B cell (primary cell): ENCODE results near the gene ERBB2. TPM values are rescaled to one million over a fixed set of nuclear protein-coding genes. Genes with fewer than 3 reads are reported as not detected.

Experiments
- ATAC-seq: fragments of 200-7000 bp; cut with Tn5 transposase; one replicate; pipeline ENCODE4 v1.10.0; 2021; ENCODE audit warnings: low read depth, mild to moderate bottlenecking, moderate number of reproducible peaks, moderate library complexity
- CTCF ChIA-PET: fragments of 350-600 bp; sonication (Branson Sonifier 250); formaldehyde crosslinking; loops from one replicate; lab custom pipeline; 2021; ENCODE audit warnings: antibody characterized with exemption, inconsistent platforms; lab: Charles Lee
- POLR2A ChIA-PET: fragments of 350-600 bp; sonication (Branson Sonifier 250); formaldehyde crosslinking; loops from one replicate; lab custom pipeline; 2021; ENCODE audit warnings: antibody characterized with exemption; lab: Charles Lee
- DNase-seq: peaks from one replicate; pipeline ENCODE4 v3.0.0; 2013
- H2AFZ ChIP-seq: 2 replicates; pipeline ENCODE4 v1.6.1; 2012; ENCODE audit warnings: mild to moderate bottlenecking, low read depth, low read length; ENCODE audit not compliant: insufficient read depth, poor library complexity, severe bottlenecking
- H3K27ac ChIP-seq, 2 donors: 1 replicate in 1 of 2; 2 replicates in 1 of 2; pipeline ENCODE4 v1.5.1; 2012 to 2013; ENCODE audit warnings: low read length in 2 of 2, mild to moderate bottlenecking in 2 of 2, moderate library complexity in 1 of 2
- H3K27me3 ChIP-seq, 4 experiments: fragments of 200-600 bp in 1 of 4; sonication (generic) in 1 of 4; replicated peaks in 1 of 4; 1 replicate in 2 of 4; 2 replicates in 2 of 4; pipeline versions ENCODE4 v1.6.1 to v1.7.0; 2013 to 2016; ENCODE audit warnings: low read length in 3 of 4, mild to moderate bottlenecking in 2 of 4, mixed read lengths in 1 of 4, moderate library complexity in 1 of 4; ENCODE audit not compliant: insufficient read depth in 4 of 4, control insufficient read depth in 3 of 4; ENCODE audit errors: control extremely low read depth in 1 of 4
- H3K36me3 ChIP-seq, 2 experiments: replicated peaks in 1 of 2; 1 replicate in 1 of 2; 2 replicates in 1 of 2; pipeline versions ENCODE4 v1.6.1 to v1.7.1; 2013; ENCODE audit warnings: low read length in 1 of 2; ENCODE audit not compliant: insufficient read depth in 2 of 2, control insufficient read depth in 1 of 2; ENCODE audit errors: control extremely low read depth in 1 of 2, extremely low read depth in 1 of 2
- H3K4me1 ChIP-seq, 2 donors: fragments of 200-600 bp in 1 of 2; sonication (generic) in 1 of 2; 1 replicate in 1 of 2; 2 replicates in 1 of 2; pipeline versions ENCODE4 v1.5.1 to v1.6.1; 2013 to 2017; ENCODE audit warnings: low read length in 2 of 2; ENCODE audit not compliant: control insufficient read depth in 2 of 2, insufficient read depth in 2 of 2
- H3K4me2 ChIP-seq: replicated peaks from 2 replicates; pipeline ENCODE3; 2012; ENCODE audit warnings: mild to moderate bottlenecking, low read depth, low read length; ENCODE audit not compliant: poor library complexity, severe bottlenecking
- H3K4me3 ChIP-seq, 5 experiments: fragments of 200-600 bp in 1 of 5; sonication (generic) in 1 of 5; 1 replicate in 3 of 5; 2 replicates in 2 of 5; pipeline versions ENCODE4 v1.5.1 to v1.7.0; 2011 to 2016; ENCODE audit warnings: low read length in 4 of 5, mild to moderate bottlenecking in 4 of 5, low read depth in 2 of 5, control low read depth in 1 of 5, moderate library complexity in 1 of 5; ENCODE audit not compliant: insufficient read depth in 1 of 5; ENCODE audit errors: control extremely low read depth in 1 of 5, extremely low read depth in 1 of 5
- H3K79me2 ChIP-seq: fragments of 200-600 bp; sonication (generic); one replicate; pipeline ENCODE4 v1.6.0; 2016; ENCODE audit warnings: low read length; ENCODE audit not compliant: control insufficient read depth, insufficient read depth
- H3K9ac ChIP-seq: fragments of 200-600 bp; sonication (generic); 2 replicates; pipeline ENCODE4 v1.6.1; 2017; ENCODE audit warnings: mild to moderate bottlenecking, low read length, moderate library complexity
- H3K9me3 ChIP-seq, 3 donors: one replicate each; pipeline versions ENCODE4 v1.6.1 to v1.7.1; 2013; ENCODE audit warnings: low read length in 2 of 3; ENCODE audit not compliant: control insufficient read depth in 2 of 3, insufficient read depth in 1 of 3; ENCODE audit errors: control extremely low read depth in 1 of 3
- H4K20me1 ChIP-seq: 2 replicates; pipeline ENCODE4 v1.6.0; 2012; ENCODE audit warnings: mild to moderate bottlenecking, low read length; ENCODE audit not compliant: insufficient read depth, control insufficient read depth, poor library complexity, severe bottlenecking
- H3K27ac Mint-ChIP-seq: one replicate; pipeline ENCODE4 v1.8.0; 2021; ENCODE audit warnings: mixed read lengths
- H3K27me3 Mint-ChIP-seq: one replicate; pipeline ENCODE4 v1.8.0; 2021; ENCODE audit warnings: mixed read lengths
- H3K4me1 Mint-ChIP-seq: one replicate; pipeline ENCODE4 v1.8.0; 2021; ENCODE audit warnings: mixed read lengths
- H3K4me3 Mint-ChIP-seq: one replicate; pipeline ENCODE4 v1.8.0; 2021; ENCODE audit warnings: mixed read lengths
- H3K9me3 Mint-ChIP-seq: one replicate; pipeline ENCODE4 v1.8.0; 2022; ENCODE audit warnings: mixed read lengths; ENCODE audit not compliant: insufficient read depth
- CTCF ChIP-seq: fragments of 200-600 bp; IDR thresholded peaks from one replicate; pipeline ENCODE4 v1.8.0; 2022; ENCODE audit warnings: antibody characterized with exemption, mild to moderate bottlenecking
- EZH2 ChIP-seq: IDR thresholded peaks from 2 replicates; pipeline ENCODE4 v1.6.1; 2012; ENCODE audit warnings: borderline replicate concordance, low read depth, mild to moderate bottlenecking, moderate library complexity, low read length; ENCODE audit not compliant: insufficient read depth, poor library complexity, severe bottlenecking
- intact Hi-C: fragments of 100-400 bp; cut with micrococcal nuclease; formaldehyde crosslinking; loops from one replicate; pipeline ENCODE4 v1.10.0; 2022
- polyA plus RNA-seq: library from polyadenylated mRNA; depleted of rRNA; stranded (reverse); fragments of >200 nt; gene quantifications from 2 replicates; pipeline ENCODE4 v1.2.3, GENCODE V29; 2012
- total RNA-seq, 2 donors: library from RNA; stranded (reverse); fragments of 120-200 nt in 1 of 2; gene quantifications; 1 replicate in 1 of 2; 2 replicates in 1 of 2; pipeline versions ENCODE4 v1.2.3 to v1.2.4, GENCODE V29; 2013 to 2022

The ERBB2 gene
- total and polyA plus RNA-seq, 2 donors (not counting 1 experiment from before 2014, with no cell fraction given): 3.2 to 8.4 TPM

- no peak for DNase-seq
- Mint-ChIP-seq H3K27me3 (no peaks in the 10 kb centered on the region), H3K4me1 (peaks cover 92% of the 10 kb centered on the region), H3K27ac (peak overlapping the region; percentile 98), H3K4me3 (peak overlapping the region; percentile 84), H3K9me3 (no peaks in the 10 kb centered on the region)
- H4K20me1 ChIP-seq: peaks cover 7% of the 10 kb centered on the region
- ATAC-seq: no peak
- H3K4me1 ChIP-seq: peaks cover 84 to 89% of the 10 kb centered on the region in 2 donors
- peak overlapping the region; percentile 37 for H3K9ac ChIP-seq
- ChIA-PET POLR2A (interaction anchor here (0.6 to 1.2 kb wide), 5 partner anchors 11 to 903 kb away, joined by 3 to 6 read pairs (median 3); no protein-coding TSS in a partner anchor), CTCF (interaction anchor here (1.0 kb wide), 1 partner anchor 14 kb away, joined by 3 read pairs; no protein-coding TSS in a partner anchor)
- H3K36me3 ChIP-seq: peaks cover 5 to 65% of the 10 kb centered on the region in 2 experiments
- TF ChIP-seq EZH2: no peak
- no peak for TF ChIP-seq CTCF
- no peaks in the 10 kb centered on the region for H3K27me3 ChIP-seq
- peak overlapping the region in 1 of 5 experiments; percentile 26 for H3K4me3 ChIP-seq
- H3K9me3 ChIP-seq: no peaks in the 10 kb centered on the region
- H3K27ac ChIP-seq: peak overlapping the region; percentile 74 to 86
- no peak overlapping the region for H2AFZ ChIP-seq
- H3K4me2 ChIP-seq: peak overlapping the region; percentile 77
- peaks cover 99% of the 10 kb centered on the region for H3K79me2 ChIP-seq
- intact Hi-C loops: loop anchor here (5.0 kb wide), 1 partner anchor 90 kb away; the partner anchor contains the start of gene IKZF3
These were observed 72.6 kb downstream of the ERBB2 start for GRCh38 chr17:39772415-39772814.
